HCT116 (cell line): ENCODE measurements around the gene SDSL. TPM values are rescaled to one million over a fixed set of nuclear protein-coding genes. Genes with fewer than 3 reads are reported as not detected.

Experiments
- ATAC-seq: fragments of 200-7000 bp; cut with Tn5 transposase; 2 replicates; pipeline ENCODE4 v1.9.1; 2020; ENCODE audit warnings: mild to moderate bottlenecking, moderate library complexity
- BruUV-seq: library from RNA; stranded (reverse); fragments of 400-500 nt; replicated peaks from 2 replicates; lab custom pipeline; 2021; lab: Mats Ljungman, UMichigan
- CTCF ChIA-PET: fragments of 300-600 bp; sonication (Branson Sonifier 250); formaldehyde crosslinking; loops from one replicate; lab custom pipeline; 2021; ENCODE audit warnings: antibody characterized with exemption; lab: Charles Lee
- POLR2A ChIA-PET: fragments of 300-600, 350-600 bp; sonication (Branson Sonifier 250); formaldehyde crosslinking; loops from one replicate; lab custom pipeline; 2021; ENCODE audit warnings: antibody characterized with exemption; lab: Charles Lee
- RAD21 ChIA-PET, 2 experiments: fragments of 300-600 bp; sonication (Branson Sonifier 250); formaldehyde crosslinking; loops; one replicate each; lab custom pipeline; 2023; ENCODE audit warnings: low total read pairs in 2 of 2; ENCODE audit not compliant: uncharacterized antibody in 2 of 2, unreplicated experiment in 2 of 2, low non-redundant PET in 1 of 2; lab: Charles Lee
- DNase-seq: peaks from one replicate; pipeline ENCODE4 v3.0.0-alpha.2; 2010; ENCODE audit warnings: low read depth, low spot score
- H2AFZ ChIP-seq: fragments of 200-600 bp; shearing (Covaris generic), sonication (generic); 2 replicates; pipeline ENCODE4 v1.6.1; 2017; ENCODE audit warnings: low read depth, mixed run types, mixed read lengths, antibody characterized with exemption, low read length; ENCODE audit not compliant: poor library complexity, severe bottlenecking
- H3K27ac ChIP-seq: 2 replicates; pipeline ENCODE4 v1.5.1; 2012; ENCODE audit warnings: low read depth, low read length
- H3K27me3 ChIP-seq: fragments of 200-600 bp; sonication (generic); 2 replicates; pipeline ENCODE4 v1.6.1; 2016; ENCODE audit warnings: mixed run types, low read length, mixed read lengths; ENCODE audit not compliant: insufficient read depth
- H3K36me3 ChIP-seq, 2 experiments: fragments of 200-500 bp in 1 of 2; fragments of 200-600 bp in 1 of 2; sonication (Bioruptor generic) in 1 of 2; sonication (generic) in 1 of 2; 2 replicates each; pipeline versions ENCODE4 v1.5.1 to v1.6.1; 2014 to 2016; ENCODE audit warnings: low read length in 2 of 2, inconsistent platforms in 1 of 2, mixed read lengths in 1 of 2, mixed run types in 1 of 2; ENCODE audit not compliant: insufficient read depth in 2 of 2, control insufficient read depth in 1 of 2
- H3K4me1 ChIP-seq, 2 experiments: fragments of 200-600 bp in 1 of 2; sonication (generic) in 1 of 2; 2 replicates each; pipeline versions ENCODE4 v1.5.1 to v1.6.1; 2012 to 2017; ENCODE audit warnings: low read length in 2 of 2, inconsistent platforms in 1 of 2, mild to moderate bottlenecking in 1 of 2, mixed read lengths in 1 of 2, mixed run types in 1 of 2, moderate library complexity in 1 of 2; ENCODE audit not compliant: insufficient read depth in 2 of 2, control insufficient read depth in 1 of 2
- H3K4me2 ChIP-seq: fragments of 200-600 bp; sonication (generic); 2 replicates; pipeline ENCODE4 v1.6.1; 2017; ENCODE audit warnings: mixed run types, low read length, mixed read lengths
- H3K4me3 ChIP-seq, 2 experiments: fragments of 200-600 bp in 1 of 2; sonication (generic) in 1 of 2; replicated peaks in 1 of 2; 2 replicates each; pipeline ENCODE4 v1.5.1; 2011 to 2016; ENCODE audit warnings: low read length in 2 of 2, control low read depth in 1 of 2, low read depth in 1 of 2, mild to moderate bottlenecking in 1 of 2, mixed read lengths in 1 of 2, mixed run types in 1 of 2
- H3K79me2 ChIP-seq: fragments of 200-600 bp; sonication (generic); 2 replicates; pipeline ENCODE4 v1.6.1; 2017; ENCODE audit warnings: mild to moderate bottlenecking, mixed run types, low read length, moderate library complexity, mixed read lengths; ENCODE audit not compliant: insufficient read depth
- H3K9ac ChIP-seq: fragments of 200-600 bp; sonication (generic); 2 replicates; pipeline ENCODE4 v1.6.1; 2016; ENCODE audit warnings: low read length, mixed read lengths
- H3K9me2 ChIP-seq: fragments of 200-600 bp; sonication (generic), shearing (Covaris generic); 2 replicates; pipeline ENCODE4 v1.6.1; 2017; ENCODE audit warnings: mixed run types, mild to moderate bottlenecking, moderate library complexity; ENCODE audit not compliant: insufficient read depth
- H3K9me3 ChIP-seq, 2 experiments: fragments of 200-500 bp in 1 of 2; fragments of 200-600 bp in 1 of 2; sonication (Bioruptor generic) in 1 of 2; sonication (generic) in 1 of 2; 2 replicates each; pipeline ENCODE4 v1.6.1; 2014 to 2017; ENCODE audit warnings: low read length in 2 of 2, mixed read lengths in 2 of 2, inconsistent platforms in 1 of 2, low read depth in 1 of 2, mild to moderate bottlenecking in 1 of 2, mixed run types in 1 of 2, moderate library complexity in 1 of 2; ENCODE audit not compliant: control insufficient read depth in 1 of 2, insufficient read depth in 1 of 2
- H4K20me1 ChIP-seq: fragments of 200-600 bp; sonication (generic), shearing (Covaris generic); 2 replicates; pipeline ENCODE4 v1.6.1; 2017; ENCODE audit warnings: mixed run types, mild to moderate bottlenecking, moderate library complexity; ENCODE audit not compliant: insufficient read depth
- CBX3 ChIP-seq: IDR thresholded peaks from 2 replicates; pipeline ENCODE4 v1.6.1; 2012; ENCODE audit warnings: low read depth
- FOSL1 ChIP-seq: IDR thresholded peaks from 2 replicates; pipeline ENCODE4 v1.6.1; 2012; ENCODE audit warnings: low read depth
- POLR2AphosphoS5 ChIP-seq: IDR thresholded peaks from 2 replicates; pipeline ENCODE4 v1.6.1; 2011; ENCODE audit warnings: mild to moderate bottlenecking, low read depth, low read length, moderate library complexity
- intact Hi-C: fragments of 100-400 bp; cut with micrococcal nuclease; formaldehyde crosslinking; loops from 2 replicates; pipeline ENCODE4 v1.10.0; 2022
- total RNA-seq: library from RNA; stranded (reverse); gene quantifications from one replicate; pipeline ENCODE4 v1.2.1, GENCODE V29; 2021; ENCODE audit not compliant: unreplicated experiment
- TF ChIP-seq, protein P1 (sequence below): IDR thresholded peaks from 2 replicates; pipeline ENCODE4 v1.6.1; 2011; ENCODE audit warnings: mild to moderate bottlenecking, low read length, moderate library complexity; ENCODE audit not compliant: insufficient replicate concordance; ENCODE audit errors: extremely low read depth
- TF ChIP-seq, protein P2 (sequence below): IDR thresholded peaks from 2 replicates; pipeline ENCODE4 v1.6.1; 2012

SDSL gene
- total RNA-seq, 1 experiment from 2014 or later, result 19.1 TPM

- Histone ChIP-seq H3K27me3 (peaks cover 23% of the 10 kb centered on the region; the same call in 1 of the 2 replicates), H3K9me2 (no peaks in the 10 kb centered on the region), H2AFZ (no peak overlapping the region), H3K9ac (no peak overlapping the region), H3K36me3 (no peaks in the 10 kb centered on the region), H3K9me3 (no peaks in the 10 kb centered on the region), H4K20me1 (no peaks in the 10 kb centered on the region), H3K4me2 (no peak overlapping the region), H3K79me2 (no peaks in the 10 kb centered on the region), H3K4me3 (no peak overlapping the region), H3K27ac (no peak overlapping the region), H3K4me1 (no peaks in the 10 kb centered on the region)
- no TSS peak for BruUV-seq
- intact Hi-C loops, result no loop called here
- TF ChIP-seq CBX3 (no peak), POLR2AphosphoS5 (no peak), FOSL1 (no peak)
- TF ChIP-seq, protein P1, sequence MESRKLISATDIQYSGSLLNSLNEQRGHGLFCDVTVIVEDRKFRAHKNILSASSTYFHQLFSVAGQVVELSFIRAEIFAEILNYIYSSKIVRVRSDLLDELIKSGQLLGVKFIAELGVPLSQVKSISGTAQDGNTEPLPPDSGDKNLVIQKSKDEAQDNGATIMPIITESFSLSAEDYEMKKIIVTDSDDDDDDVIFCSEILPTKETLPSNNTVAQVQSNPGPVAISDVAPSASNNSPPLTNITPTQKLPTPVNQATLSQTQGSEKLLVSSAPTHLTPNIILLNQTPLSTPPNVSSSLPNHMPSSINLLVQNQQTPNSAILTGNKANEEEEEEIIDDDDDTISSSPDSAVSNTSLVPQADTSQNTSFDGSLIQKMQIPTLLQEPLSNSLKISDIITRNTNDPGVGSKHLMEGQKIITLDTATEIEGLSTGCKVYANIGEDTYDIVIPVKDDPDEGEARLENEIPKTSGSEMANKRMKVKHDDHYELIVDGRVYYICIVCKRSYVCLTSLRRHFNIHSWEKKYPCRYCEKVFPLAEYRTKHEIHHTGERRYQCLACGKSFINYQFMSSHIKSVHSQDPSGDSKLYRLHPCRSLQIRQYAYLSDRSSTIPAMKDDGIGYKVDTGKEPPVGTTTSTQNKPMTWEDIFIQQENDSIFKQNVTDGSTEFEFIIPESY, result no peak
- TF ChIP-seq, protein P2, sequence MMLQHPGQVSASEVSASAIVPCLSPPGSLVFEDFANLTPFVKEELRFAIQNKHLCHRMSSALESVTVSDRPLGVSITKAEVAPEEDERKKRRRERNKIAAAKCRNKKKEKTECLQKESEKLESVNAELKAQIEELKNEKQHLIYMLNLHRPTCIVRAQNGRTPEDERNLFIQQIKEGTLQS, result no peak
- ChIA-PET RAD21 (no interaction called here), POLR2A (no interaction called here), CTCF (no interaction called here)
- DNase-seq (no peak), ATAC-seq (no peak)
Observed at GRCh38 chr12:113476176-113476986, 54.2 kb downstream of the SDSL start.
